T-cell (primary cell): Measurements from ENCODE around the gene SELENOV. TPM values are rescaled to one million over a fixed set of nuclear protein-coding genes. Genes with fewer than 3 reads are reported as not detected.

Experiments
- ATAC-seq, 4 experiments: fragments of 200-7000 bp in 3 of 4; fragments of 150-1000 bp in 1 of 4; cut with Tn5 transposase; replicated peaks in 1 of 4; 1 replicate in 3 of 4; 2 replicates in 1 of 4; pipeline ENCODE4 v1.10.0; 2021; ENCODE audit warnings: moderate library complexity in 3 of 4, mild to moderate bottlenecking in 2 of 4, moderate number of reproducible peaks in 1 of 4
- CTCF ChIA-PET, 2 donors: fragments of 300-600 bp; sonication (Branson Sonifier 250); formaldehyde crosslinking; loops; one replicate each; lab custom pipeline; 2022; ENCODE audit warnings: antibody characterized with exemption in 2 of 2; lab: Charles Lee
- POLR2A ChIA-PET, 2 donors: fragments of 300-600 bp; sonication (Branson Sonifier 250); formaldehyde crosslinking; loops; one replicate each; lab custom pipeline; 2022; ENCODE audit warnings: antibody characterized with exemption in 2 of 2; lab: Charles Lee
- DNase-seq, 35 experiments: peaks; one replicate each; pipeline versions ENCODE4 v3.0.0 to v3.0.0-alpha.2; 2013 to 2023
- H3K27ac ChIP-seq: one replicate; pipeline ENCODE4 v1.5.1; 2013; ENCODE audit warnings: low read length
- H3K27me3 ChIP-seq, 2 experiments: replicated peaks in 1 of 2; 1 replicate in 1 of 2; 2 replicates in 1 of 2; pipeline versions ENCODE4 v1.6.1 to v1.7.0; 2013; ENCODE audit warnings: low read length in 1 of 2, mixed read lengths in 1 of 2; ENCODE audit not compliant: control insufficient read depth in 2 of 2, insufficient read depth in 2 of 2; ENCODE audit errors: extremely low read depth in 1 of 2
- H3K36me3 ChIP-seq, 2 donors: 1 replicate in 1 of 2; 2 replicates in 1 of 2; pipeline versions ENCODE4 v1.6.1 to v1.7.0; 2013; ENCODE audit warnings: low read length in 1 of 2; ENCODE audit not compliant: control insufficient read depth in 2 of 2, insufficient read depth in 1 of 2; ENCODE audit errors: extremely low read depth in 1 of 2
- H3K4me1 ChIP-seq, 2 experiments: 1 replicate in 1 of 2; 2 replicates in 1 of 2; pipeline versions ENCODE4 v1.6.1 to v1.7.0; 2013; ENCODE audit warnings: low read length in 2 of 2, mixed read lengths in 1 of 2; ENCODE audit not compliant: insufficient read depth in 2 of 2, control insufficient read depth in 1 of 2; ENCODE audit errors: extremely low read depth in 1 of 2
- H3K4me3 ChIP-seq, 2 donors: 1 replicate in 1 of 2; 2 replicates in 1 of 2; pipeline versions ENCODE4 v1.5.1 to v1.7.0; 2013; ENCODE audit warnings: mild to moderate bottlenecking in 2 of 2, low read length in 1 of 2, moderate library complexity in 1 of 2; ENCODE audit not compliant: control insufficient read depth in 1 of 2; ENCODE audit errors: extremely low read depth in 1 of 2
- H3K9me3 ChIP-seq: 2 replicates; pipeline ENCODE4 v1.7.0; 2013
- H3K27ac Mint-ChIP-seq, 2 donors: one replicate each; pipeline ENCODE4 v1.8.0; 2020 to 2021; ENCODE audit warnings: mild to moderate bottlenecking in 2 of 2, mixed read lengths in 2 of 2
- H3K27me3 Mint-ChIP-seq, 2 donors: one replicate each; pipeline ENCODE4 v1.8.0; 2021 to 2022; ENCODE audit warnings: mixed read lengths in 2 of 2
- H3K36me3 Mint-ChIP-seq: one replicate; pipeline ENCODE4 v1.8.0; 2021; ENCODE audit warnings: mixed read lengths
- H3K4me1 Mint-ChIP-seq, 3 donors: one replicate each; pipeline ENCODE4 v1.8.0; 2020 to 2022; ENCODE audit warnings: mixed read lengths in 3 of 3, mild to moderate bottlenecking in 1 of 3
- H3K4me3 Mint-ChIP-seq, 3 donors: one replicate each; pipeline ENCODE4 v1.8.0; 2020 to 2022; ENCODE audit warnings: mild to moderate bottlenecking in 3 of 3, mixed read lengths in 3 of 3, moderate library complexity in 3 of 3
- H3K9me3 Mint-ChIP-seq, 3 donors: one replicate each; pipeline ENCODE4 v1.8.0; 2020 to 2022; ENCODE audit warnings: mixed read lengths in 3 of 3
- WGBS: methylation state at CpG from one replicate; pipeline ENCODE4 v1.1.5; 2013; ENCODE audit warnings: missing lambda C conversion rate; ENCODE audit not compliant: insufficient coverage; 5-methylcytosine and 5-hydroxymethylcytosine counted together
- total RNA-seq, 35 experiments: library from RNA in 6 of 35; stranded (reverse) in 6 of 35; fragments of 120-200 nt in 1 of 35; gene quantifications; one replicate each; pipeline versions ENCODE4 v1.2.1 to v1.2.4 and lab custom pipeline; 2013 to 2026

Gene SELENOV
- total RNA-seq, 5 donors from 2014 or later (not counting 1 experiment from before 2014, with no cell fraction given), result not detected

- peak; percentile 60 to 77 (median 66) for ATAC-seq
- Histone ChIP-seq H3K27ac (no peak overlapping the region), H3K27me3 (peaks cover 7 to 91% of the 10 kb centered on the region in 2 experiments), H3K4me3 (no peak overlapping the region), H3K36me3 (no peaks in the 10 kb centered on the region), H3K9me3 (no peaks in the 10 kb centered on the region), H3K4me1 (peaks cover 0 to 41% of the 10 kb centered on the region in 2 experiments)
- H3K27ac Mint-ChIP-seq, result no peak overlapping the region
- peaks cover 55 to 72% of the 10 kb centered on the region in 2 donors for H3K27me3 Mint-ChIP-seq
- no peaks in the 10 kb centered on the region for H3K9me3 Mint-ChIP-seq
- DNase-seq, result peak; percentile 53 to 90 (median 72)
- peak overlapping the region in 1 of 3 donors; percentile 36 for H3K4me3 Mint-ChIP-seq
- POLR2A ChIA-PET, result no interaction called here
- H3K36me3 Mint-ChIP-seq, result no peaks in the 10 kb centered on the region
- CTCF ChIA-PET, result interaction anchor here (0.5 to 0.7 kb wide), 3 partner anchors 22 to 289 kb away, joined by 3 to 6 read pairs (median 4); partner anchors contain the start of gene TIMM50 (in 1 of the 2)
- WGBS, result 17% methylated on average over 65 of the region's 69 CpGs
- H3K4me1 Mint-ChIP-seq, result peaks cover 30 to 47% (median 43%) of the 10 kb centered on the region in 3 donors
Measured at GRCh38 chr19:39502640-39503417, 12.1 kb upstream of the SELENOV start.

- Mint-ChIP-seq H3K27ac (no peak overlapping the region), H3K4me3 (peak overlapping the region; percentile 49 to 82 (median 65)), H3K9me3 (no peaks in the 10 kb centered on the region), H3K4me1 (peaks cover 17 to 36% (median 26%) of the 10 kb centered on the region in 3 donors), H3K36me3 (no peaks in the 10 kb centered on the region), H3K27me3 (peaks cover 44 to 60% of the 10 kb centered on the region in 2 donors)
- ChIA-PET POLR2A (no interaction called here), CTCF (interaction anchor here in 1 of 2 donors (1.0 kb wide), 1 partner anchor 8 kb away, joined by 3 read pairs; the partner anchor contains the start of gene DLL3)
- no peak for DNase-seq
- no peak for ATAC-seq
- peaks cover 3 to 72% of the 10 kb centered on the region in 2 experiments for H3K27me3 ChIP-seq
- no peaks in the 10 kb centered on the region for H3K9me3 ChIP-seq
- H3K4me1 ChIP-seq, result peaks cover 0 to 26% of the 10 kb centered on the region in 2 experiments
- H3K4me3 ChIP-seq, result peak overlapping the region in 1 of 2 donors; percentile 49
- H3K27ac ChIP-seq, result no peak overlapping the region
- H3K36me3 ChIP-seq, result no peaks in the 10 kb centered on the region
- WGBS, result 67% methylated on average over 3 of the region's 7 CpGs
Measured at GRCh38 chr19:39506598-39506943, 8.4 kb upstream of the SELENOV start.

GRCh38 chr19:39506944-39507714 lies 7.8 kb upstream of the SELENOV start:
- CTCF ChIA-PET, result interaction anchor here in 1 of 2 donors (1.0 kb wide), 1 partner anchor 9 kb away, joined by 3 read pairs; the partner anchor contains the start of gene DLL3
- no peaks in the 10 kb centered on the region for H3K36me3 ChIP-seq
- Mint-ChIP-seq H3K27me3 (peaks cover 46 to 60% of the 10 kb centered on the region in 2 donors), H3K4me3 (peak overlapping the region; percentile 67 to 82 (median 78)), H3K27ac (no peak overlapping the region), H3K4me1 (peaks cover 17 to 36% (median 26%) of the 10 kb centered on the region in 3 donors), H3K9me3 (no peaks in the 10 kb centered on the region), H3K36me3 (no peaks in the 10 kb centered on the region)
- peak overlapping the region; percentile 34 to 49 for H3K4me3 ChIP-seq
- ATAC-seq (peak; percentile 66 to 69 (median 68)), DNase-seq (peak in 22 of 35 experiments; percentile 13 to 73 (median 30))
- no peaks in the 10 kb centered on the region for H3K9me3 ChIP-seq
- H3K27ac ChIP-seq, result no peak overlapping the region
- peaks cover 3 to 72% of the 10 kb centered on the region in 2 experiments for H3K27me3 ChIP-seq
- 7% methylated on average over 94 of the region's 96 CpGs for WGBS
- peaks cover 0 to 26% of the 10 kb centered on the region in 2 experiments for H3K4me1 ChIP-seq
- POLR2A ChIA-PET, result no interaction called here

GRCh38 chr19:39507715-39508364 lies 7.1 kb upstream of the SELENOV start:
- H3K36me3 Mint-ChIP-seq, result no peaks in the 10 kb centered on the region
- Histone ChIP-seq H3K27ac (no peak overlapping the region), H3K4me1 (peaks cover 0 to 22% of the 10 kb centered on the region in 2 experiments), H3K4me3 (peak overlapping the region; percentile 34 to 49), H3K27me3 (peaks cover 3 to 74% of the 10 kb centered on the region in 2 experiments), H3K36me3 (no peaks in the 10 kb centered on the region), H3K9me3 (no peaks in the 10 kb centered on the region)
- ATAC-seq (no peak), DNase-seq (no peak)
- ChIA-PET POLR2A (no interaction called here), CTCF (interaction anchor here in 1 of 2 donors (1.0 kb wide), 1 partner anchor 9 kb away, joined by 3 read pairs; the partner anchor contains the start of gene DLL3)
- H3K9me3 Mint-ChIP-seq, result no peaks in the 10 kb centered on the region
- peaks cover 49 to 65% of the 10 kb centered on the region in 2 donors for H3K27me3 Mint-ChIP-seq
- peaks cover 17 to 36% (median 26%) of the 10 kb centered on the region in 3 donors for H3K4me1 Mint-ChIP-seq
- H3K27ac Mint-ChIP-seq, result peak overlapping the region in 1 of 2 donors; percentile 52
- peak overlapping the region; percentile 67 to 82 (median 78) for H3K4me3 Mint-ChIP-seq
- WGBS, result 71% methylated on average over 10 of the region's 24 CpGs

- peaks cover 12 to 28% (median 18%) of the 10 kb centered on the region in 3 donors for H3K4me1 Mint-ChIP-seq
- POLR2A ChIA-PET, result no interaction called here
- H3K9me3 Mint-ChIP-seq, result no peaks in the 10 kb centered on the region
- Histone ChIP-seq H3K36me3 (no peaks in the 10 kb centered on the region), H3K4me1 (peaks cover 0 to 17% of the 10 kb centered on the region in 2 experiments), H3K27me3 (peaks cover 3 to 72% of the 10 kb centered on the region in 2 experiments), H3K9me3 (no peaks in the 10 kb centered on the region), H3K27ac (no peak overlapping the region), H3K4me3 (no peak overlapping the region)
- peak overlapping the region in 1 of 3 donors; percentile 82 for H3K4me3 Mint-ChIP-seq
- H3K36me3 Mint-ChIP-seq, result no peaks in the 10 kb centered on the region
- H3K27ac Mint-ChIP-seq, result no peak overlapping the region
- DNase-seq (no peak), ATAC-seq (no peak)
- H3K27me3 Mint-ChIP-seq, result peaks cover 46 to 64% of the 10 kb centered on the region in 2 donors
- WGBS, result 86% methylated on average over 5 of the region's 9 CpGs
- CTCF ChIA-PET, result no interaction called here
Measured at GRCh38 chr19:39508629-39509028, 6.3 kb upstream of the SELENOV start.
